GM23338 (cell line): Measurements from ENCODE around the gene STK4. TPM values are rescaled to one million over a fixed set of nuclear protein-coding genes. Genes with fewer than 3 reads are reported as not detected.

Source experiments
- ATAC-seq: fragments of 200-7000 bp; cut with Tn5 transposase; 3 replicates; pipeline ENCODE4 v1.9.1; 2020
- DNase-seq: peaks from one replicate; pipeline ENCODE4 v3.0.0-alpha.2; 2015; ENCODE audit warnings: low spot score
- H2AFZ ChIP-seq: fragments of 200-600 bp; sonication (generic); 2 replicates; pipeline ENCODE4 v1.8.0; 2016; ENCODE audit warnings: antibody characterized with exemption, mild to moderate bottlenecking, moderate library complexity
- H3F3A ChIP-seq: fragments of 200-600 bp; sonication (generic); replicated peaks from 2 replicates; pipeline ENCODE4 v1.8.0; 2017; ENCODE audit warnings: antibody characterized with exemption, mixed run types, low read depth
- H3K27ac ChIP-seq: fragments of 200-600 bp; sonication (generic); 2 replicates; pipeline ENCODE4 v1.6.1; 2016; ENCODE audit warnings: low read depth
- H3K27me3 ChIP-seq: fragments of 200-600 bp; sonication (generic); 2 replicates; pipeline ENCODE4 v1.8.0; 2016; ENCODE audit warnings: mild to moderate bottlenecking, mixed run types, moderate library complexity; ENCODE audit not compliant: insufficient read depth
- H3K36me3 ChIP-seq: fragments of 200-600 bp; sonication (generic); 2 replicates; pipeline ENCODE4 v1.8.0; 2016; ENCODE audit warnings: mild to moderate bottlenecking; ENCODE audit not compliant: insufficient read depth
- H3K4me1 ChIP-seq: fragments of 200-600 bp; sonication (generic); 2 replicates; pipeline ENCODE4 v1.8.0; 2016; ENCODE audit warnings: mild to moderate bottlenecking, moderate library complexity; ENCODE audit not compliant: insufficient read depth
- H3K4me2 ChIP-seq: fragments of 200-600 bp; sonication (generic); 2 replicates; pipeline ENCODE4 v1.7.1; 2017; ENCODE audit warnings: mixed run types
- H3K4me3 ChIP-seq: fragments of 200-600 bp; sonication (generic); 2 replicates; pipeline ENCODE4 v1.6.1; 2016; ENCODE audit warnings: mixed run types
- H3K79me2 ChIP-seq: fragments of 200-600 bp; sonication (generic); replicated peaks from 2 replicates; pipeline ENCODE4 v1.8.0; 2017; ENCODE audit warnings: mild to moderate bottlenecking; ENCODE audit not compliant: insufficient read depth
- H3K9me2 ChIP-seq: fragments of 200-600 bp; sonication (generic); 2 replicates; pipeline ENCODE4 v1.8.0; 2017; ENCODE audit not compliant: insufficient read depth
- H4K20me1 ChIP-seq: fragments of 200-600 bp; sonication (generic); replicated peaks from 2 replicates; pipeline ENCODE4 v1.8.0; 2017; ENCODE audit warnings: mild to moderate bottlenecking; ENCODE audit not compliant: insufficient read depth
- H3K27ac Mint-ChIP-seq: 2 replicates; pipeline ENCODE4 v1.8.0; 2020; ENCODE audit warnings: inconsistent platforms, mild to moderate bottlenecking, moderate library complexity, mixed read lengths
- H3K27me3 Mint-ChIP-seq: 3 replicates; pipeline ENCODE4 v1.8.0; 2022; ENCODE audit warnings: low read depth, mild to moderate bottlenecking, moderate library complexity, mixed read lengths, inconsistent platforms; ENCODE audit not compliant: insufficient read depth, poor library complexity
- H3K36me3 Mint-ChIP-seq: 3 replicates; pipeline ENCODE4 v1.8.0; 2021; ENCODE audit warnings: low read depth, mild to moderate bottlenecking, inconsistent platforms, moderate library complexity, mixed read lengths
- H3K4me1 Mint-ChIP-seq: 3 replicates; pipeline ENCODE4 v1.8.0; 2020; ENCODE audit warnings: mild to moderate bottlenecking, inconsistent platforms, mixed read lengths
- H3K4me3 Mint-ChIP-seq: 3 replicates; pipeline ENCODE4 v1.8.0; 2021; ENCODE audit warnings: moderate library complexity, mild to moderate bottlenecking, inconsistent platforms, mixed read lengths
- H3K9me3 Mint-ChIP-seq: 3 replicates; pipeline ENCODE4 v1.8.0; 2020; ENCODE audit warnings: moderate library complexity, mild to moderate bottlenecking, inconsistent platforms, mixed read lengths
- CREB1 ChIP-seq: fragments of 250-450 bp; sonication (Bioruptor Pico); IDR thresholded peaks from 2 replicates; pipeline ENCODE4 v1.5.0; 2020; ENCODE audit warnings: low read depth, mild to moderate bottlenecking, moderate library complexity
- CTCF ChIP-seq, 2 experiments: fragments of 200-600 bp in 1 of 2; sonication (generic) in 1 of 2; conservative IDR thresholded peaks; 2 replicates each; pipeline versions ENCODE4 v1.5.1 to v1.6.1; 2016 to 2017; ENCODE audit warnings: antibody characterized with exemption in 2 of 2, low read depth in 2 of 2, mild to moderate bottlenecking in 2 of 2, moderate library complexity in 1 of 2
- ETS1 ChIP-seq: IDR thresholded peaks from 2 replicates; pipeline ENCODE4 v1.6.1; 2016; ENCODE audit warnings: antibody characterized with exemption
- EZH2phosphoT487 ChIP-seq: fragments of 200-600 bp; sonication (generic); IDR thresholded peaks from one replicate; pipeline ENCODE4 v1.8.1; 2018; ENCODE audit warnings: antibody characterized with exemption; ENCODE audit not compliant: unreplicated experiment
- JUNB ChIP-seq: IDR thresholded peaks from one replicate; pipeline ENCODE4 v1.6.1; 2016; ENCODE audit warnings: antibody characterized with exemption; ENCODE audit not compliant: unreplicated experiment
- POLR2AphosphoS5 ChIP-seq: IDR thresholded peaks from 2 replicates; pipeline ENCODE4 v1.6.1; 2016; ENCODE audit warnings: antibody characterized with exemption, low read depth
- REST ChIP-seq: IDR thresholded peaks from one replicate; pipeline ENCODE4 v1.6.1; 2018; ENCODE audit warnings: antibody characterized with exemption; ENCODE audit not compliant: unreplicated experiment
- ZNF114 ChIP-seq: fragments of 250-450 bp; sonication (Bioruptor Pico); IDR thresholded peaks from 2 replicates; pipeline ENCODE4 v1.5.0; 2020; ENCODE audit warnings: mild to moderate bottlenecking, moderate library complexity
- ZNF331 ChIP-seq: fragments of 250-450 bp; sonication (Bioruptor Pico); IDR thresholded peaks from 2 replicates; pipeline ENCODE4 v1.5.0; 2020; ENCODE audit warnings: low read depth, mild to moderate bottlenecking, moderate library complexity
- ZNF462 ChIP-seq: fragments of 250-450 bp; sonication (Bioruptor Pico); IDR thresholded peaks from 2 replicates; pipeline ENCODE4 v1.5.0; 2020; ENCODE audit warnings: mild to moderate bottlenecking, moderate library complexity
- polyA plus RNA-seq: library from polyadenylated mRNA; unstranded; fragments of >200 nt; fragmentation: Nextera tagmentation; extraction: Ambion mirVana; gene quantifications from 2 replicates; pipeline ENCODE4 v1.2.1, GENCODE V29; 2016
- total RNA-seq: library from RNA; depleted of rRNA; stranded (reverse); fragments of >200 nt; shearing (Covaris generic); gene quantifications from 2 replicates; pipeline ENCODE4 v1.2.3, GENCODE V29; 2014

The STK4 gene
- total and polyA plus RNA-seq, 2 experiments from 2014 or later: 37.7 to 58.7 TPM

- Mint-ChIP-seq H3K27me3 (no peaks in the 10 kb centered on the region), H3K9me3 (no peaks in the 10 kb centered on the region), H3K4me3 (no peak overlapping the region), H3K4me1 (no peaks in the 10 kb centered on the region), H3K27ac (no peak overlapping the region), H3K36me3 (peaks cover 30% of the 10 kb centered on the region; the same call in 2 of the 3 replicates)
- no peaks in the 10 kb centered on the region for H3F3A ChIP-seq
- H3K4me1 ChIP-seq: no peaks in the 10 kb centered on the region
- DNase-seq: no peak
- no peak overlapping the region for H3K4me3 ChIP-seq
- H3K79me2 ChIP-seq: no peaks in the 10 kb centered on the region
- H3K27ac ChIP-seq: no peak overlapping the region
- H3K27me3 ChIP-seq: no peaks in the 10 kb centered on the region
- TF ChIP-seq ZNF462 (CRISPR knock-in tag) (no peak), ZNF114 (CRISPR knock-in tag) (no peak), JUNB (no peak), ETS1 (no peak), ZNF331 (no peak), CREB1 (no peak), CTCF (conservative IDR thresholded peaks at IDR 0.05; ENCODE audit: low read depth in 2 of 2) (no peak), EZH2phosphoT487 (no peak), REST (no peak), POLR2AphosphoS5 (no peak)
- peaks cover 17% of the 10 kb centered on the region; the same call in 1 of the 2 replicates for H3K36me3 ChIP-seq
- H3K4me2 ChIP-seq: no peak overlapping the region
- H2AFZ ChIP-seq: no peak overlapping the region
- no peak for ATAC-seq
- H3K9me2 ChIP-seq: no peaks in the 10 kb centered on the region
- H4K20me1 ChIP-seq: peaks cover 11% of the 10 kb centered on the region; the same call in 1 of the 2 replicates
Observed at GRCh38 chr20:44981736-44982406, 15.6 kb downstream of the STK4 start.
